Medulla oblongata (tissue), 1 donor: ENCODE results near the gene PRR23E.

ENCODE experiments used
- DNase-seq: peaks from one replicate; pipeline ENCODE4 v3.0.0-alpha.2; 2015; ENCODE audit errors: extremely low spot score

Gene PRR23E

GRCh38 chr3:127192576-127193232 is at the start of gene PRR23E:
Gene PRR23E, plus strand, starts transcription at chr3:127193131. Its CDS starts 3,555 bp downstream, at chr3:127196686.
- no peak for DNase-seq

GRCh38 chr3:127143172-127143571 is 49.8 kb upstream of the PRR23E start:
- DNase-seq: no peak

GRCh38 chr3:127144631-127145030 is 48.3 kb upstream of the PRR23E start:
- DNase-seq: no peak

- no peak for DNase-seq
These were observed 47.7 kb upstream of the PRR23E start for GRCh38 chr3:127145266-127145665.

- DNase-seq: no peak
These were observed 45.5 kb upstream of the PRR23E start for GRCh38 chr3:127147291-127147885.

GRCh38 chr3:127149621-127150310 is 43.2 kb upstream of the PRR23E start:
- DNase-seq: no peak

GRCh38 chr3:127150513-127151250 is 42.2 kb upstream of the PRR23E start:
- no peak for DNase-seq

- no peak for DNase-seq
These were observed 41.7 kb upstream of the PRR23E start for GRCh38 chr3:127151251-127151564.

GRCh38 chr3:127151992-127152650 is 40.8 kb upstream of the PRR23E start:
- DNase-seq: no peak

- DNase-seq: no peak
These were observed 40.0 kb upstream of the PRR23E start for GRCh38 chr3:127152684-127153505.

- no peak for DNase-seq
These were observed 39.5 kb upstream of the PRR23E start for GRCh38 chr3:127153506-127153815.

GRCh38 chr3:127156338-127157050 is 36.4 kb upstream of the PRR23E start:
- DNase-seq: no peak

GRCh38 chr3:127157171-127157828 is 35.6 kb upstream of the PRR23E start:
- no peak for DNase-seq

GRCh38 chr3:127158614-127159229 is 34.2 kb upstream of the PRR23E start:
- DNase-seq: no peak

- no peak for DNase-seq
These were observed 33.4 kb upstream of the PRR23E start for GRCh38 chr3:127159543-127159942.

GRCh38 chr3:127161236-127161635 is 31.7 kb upstream of the PRR23E start:
- no peak for DNase-seq

GRCh38 chr3:127161973-127162579 is 30.9 kb upstream of the PRR23E start:
- no peak for DNase-seq

GRCh38 chr3:127162947-127163645 is 29.8 kb upstream of the PRR23E start:
- no peak for DNase-seq

GRCh38 chr3:127164615-127165014 is 28.3 kb upstream of the PRR23E start:
- no peak for DNase-seq
